Measurements from ENCODE around the gene UPK1B.

The UPK1B gene

DNA sequence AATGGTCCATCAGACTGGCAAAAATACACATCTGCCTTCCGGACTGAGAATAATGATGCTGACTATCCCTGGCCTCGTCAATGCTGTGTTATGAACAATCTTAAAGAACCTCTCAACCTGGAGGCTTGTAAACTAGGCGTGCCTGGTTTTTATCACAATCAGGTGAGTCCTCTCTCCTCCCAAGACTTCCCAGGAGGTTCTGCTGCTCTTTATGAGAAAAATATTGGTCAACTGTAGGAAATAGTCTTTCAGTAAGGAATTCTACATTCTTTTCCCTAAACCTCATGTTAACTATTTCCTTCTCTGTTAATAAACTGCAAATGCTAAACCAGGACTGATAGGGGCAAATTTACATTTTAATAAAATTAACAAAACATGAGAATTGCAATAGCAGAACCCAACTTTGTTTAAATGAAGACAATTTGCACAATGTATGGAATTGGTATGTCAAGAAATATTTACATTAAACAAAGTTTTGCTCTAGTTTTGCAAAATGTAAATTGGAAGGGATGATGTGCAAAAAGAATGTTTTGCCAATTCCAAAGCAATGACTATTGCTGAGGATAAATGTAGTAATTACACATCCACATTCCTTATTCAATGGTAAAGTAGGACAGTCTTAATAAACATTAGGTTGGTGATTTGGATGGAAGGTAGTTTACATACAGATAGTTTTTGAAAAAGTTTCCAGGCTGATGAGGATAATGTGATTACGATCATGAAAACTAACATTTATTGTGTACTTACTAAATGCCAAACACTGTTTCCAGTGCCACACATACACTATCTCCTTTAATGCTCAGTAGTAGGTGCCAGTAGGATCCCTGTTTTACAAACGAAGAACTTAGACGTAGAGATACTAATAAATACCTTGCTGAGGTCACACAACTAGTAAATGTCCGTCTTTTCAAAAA, 21.1 kb downstream of the UPK1B start:
- DNase-seq (ENCODE audit: low read depth): no peak
- no peak overlapping the region for H3K4me3 ChIP-seq (ENCODE audit: low read depth, low read length)
- TF ChIP-seq, protein P1, sequence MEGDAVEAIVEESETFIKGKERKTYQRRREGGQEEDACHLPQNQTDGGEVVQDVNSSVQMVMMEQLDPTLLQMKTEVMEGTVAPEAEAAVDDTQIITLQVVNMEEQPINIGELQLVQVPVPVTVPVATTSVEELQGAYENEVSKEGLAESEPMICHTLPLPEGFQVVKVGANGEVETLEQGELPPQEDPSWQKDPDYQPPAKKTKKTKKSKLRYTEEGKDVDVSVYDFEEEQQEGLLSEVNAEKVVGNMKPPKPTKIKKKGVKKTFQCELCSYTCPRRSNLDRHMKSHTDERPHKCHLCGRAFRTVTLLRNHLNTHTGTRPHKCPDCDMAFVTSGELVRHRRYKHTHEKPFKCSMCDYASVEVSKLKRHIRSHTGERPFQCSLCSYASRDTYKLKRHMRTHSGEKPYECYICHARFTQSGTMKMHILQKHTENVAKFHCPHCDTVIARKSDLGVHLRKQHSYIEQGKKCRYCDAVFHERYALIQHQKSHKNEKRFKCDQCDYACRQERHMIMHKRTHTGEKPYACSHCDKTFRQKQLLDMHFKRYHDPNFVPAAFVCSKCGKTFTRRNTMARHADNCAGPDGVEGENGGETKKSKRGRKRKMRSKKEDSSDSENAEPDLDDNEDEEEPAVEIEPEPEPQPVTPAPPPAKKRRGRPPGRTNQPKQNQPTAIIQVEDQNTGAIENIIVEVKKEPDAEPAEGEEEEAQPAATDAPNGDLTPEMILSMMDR (IDR thresholded peaks at IDR 0.05; ENCODE audit: insufficient read depth, low read depth, low read length, missing control alignments): no peak

DNA sequence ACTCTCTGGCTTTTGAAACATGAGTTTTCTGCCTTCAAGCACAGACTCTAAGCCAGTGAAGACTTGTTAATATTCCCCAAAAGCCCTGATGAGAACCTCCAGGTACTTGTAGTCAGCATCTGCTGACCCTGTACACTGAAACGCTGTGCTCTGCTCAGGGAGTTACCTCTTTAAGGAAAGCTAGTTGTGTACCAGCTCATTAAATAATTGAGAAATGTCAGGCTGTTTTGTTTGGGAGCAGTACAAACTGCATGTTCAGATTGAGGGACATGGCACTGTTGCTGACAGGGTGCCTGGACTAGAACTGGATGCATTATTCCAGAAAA, 21.7 kb downstream of the UPK1B start:
- TF ChIP-seq, protein P1 (IDR thresholded peaks at IDR 0.05; ENCODE audit: insufficient read depth, low read depth, low read length, missing control alignments): no peak
- DNase-seq (ENCODE audit: low read depth): no peak
- no peak overlapping the region for H3K4me3 ChIP-seq (ENCODE audit: low read depth, low read length)

DNA sequence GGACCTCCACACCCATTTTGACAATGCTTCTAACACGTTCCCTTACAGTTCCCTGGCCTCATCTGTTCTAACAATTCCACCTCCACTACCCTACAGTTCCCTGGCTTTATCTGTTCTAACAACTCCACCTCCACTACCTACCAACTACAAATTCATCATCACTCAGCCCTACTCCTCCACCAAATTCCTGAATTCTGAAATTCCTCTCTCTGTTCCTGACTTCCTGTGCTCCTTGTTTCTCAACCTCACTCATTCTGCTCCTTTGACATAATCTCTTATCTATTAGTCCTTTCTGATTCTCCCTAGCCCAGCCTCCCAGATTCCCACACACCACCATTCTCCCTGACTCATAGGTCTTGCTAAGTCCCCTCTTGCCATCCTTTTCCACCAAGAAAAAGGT, 22.5 kb downstream of the UPK1B start:
- no peak for DNase-seq (ENCODE audit: low read depth)
- TF ChIP-seq, protein P1 (IDR thresholded peaks at IDR 0.05; ENCODE audit: insufficient read depth, low read depth, low read length, missing control alignments): no peak
- H3K4me3 ChIP-seq (ENCODE audit: low read depth, low read length): no peak overlapping the region

DNA sequence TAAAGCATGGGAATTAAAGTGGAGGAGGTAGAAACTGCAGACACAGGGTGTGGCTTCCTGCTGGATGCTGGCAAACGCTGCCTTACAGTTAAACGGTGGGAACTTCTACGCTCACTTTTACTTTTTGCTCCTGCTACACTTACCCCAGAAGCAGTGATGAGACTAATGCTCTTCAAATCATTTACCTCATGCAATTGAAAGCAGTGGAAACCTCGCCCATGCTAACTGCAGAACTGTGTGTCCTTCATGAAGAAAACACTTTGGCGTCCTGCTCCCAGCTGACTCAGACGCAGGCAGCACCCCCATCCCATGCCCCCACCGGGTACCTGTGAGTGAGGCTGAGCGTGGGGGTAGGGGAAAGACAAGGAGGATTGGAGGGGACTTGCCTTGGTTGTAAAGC, 31.8 kb downstream of the UPK1B start:
- TF ChIP-seq, protein P1 (IDR thresholded peaks at IDR 0.05; ENCODE audit: insufficient read depth, low read depth, low read length, missing control alignments): no peak
- no peak for DNase-seq (ENCODE audit: low read depth)
- H3K4me3 ChIP-seq (ENCODE audit: low read depth, low read length): no peak overlapping the region

DNA sequence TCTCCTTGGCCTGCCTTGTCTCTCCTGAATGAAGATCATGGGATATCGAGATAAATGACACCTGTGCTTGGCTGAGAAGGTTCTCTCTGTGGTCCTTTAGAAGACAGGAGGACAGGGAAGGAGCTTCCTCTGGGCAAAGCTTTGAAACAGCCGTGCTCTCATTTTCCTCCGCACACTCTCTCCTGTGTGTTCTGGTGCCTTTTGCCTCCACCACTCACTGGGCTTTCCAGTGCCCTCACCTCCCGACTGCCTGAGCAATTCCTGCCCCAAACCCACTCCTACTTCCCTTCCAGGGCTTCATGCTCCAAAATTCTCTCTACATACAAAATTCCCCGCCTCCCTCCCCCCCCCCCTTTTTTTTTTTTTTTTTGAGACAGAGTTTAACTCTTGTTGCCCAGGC, 32.3 kb downstream of the UPK1B start:
- no peak for DNase-seq (ENCODE audit: low read depth)
- TF ChIP-seq, protein P1 (IDR thresholded peaks at IDR 0.05; ENCODE audit: insufficient read depth, low read depth, low read length, missing control alignments): no peak
- H3K4me3 ChIP-seq (ENCODE audit: low read depth, low read length): no peak overlapping the region

DNA sequence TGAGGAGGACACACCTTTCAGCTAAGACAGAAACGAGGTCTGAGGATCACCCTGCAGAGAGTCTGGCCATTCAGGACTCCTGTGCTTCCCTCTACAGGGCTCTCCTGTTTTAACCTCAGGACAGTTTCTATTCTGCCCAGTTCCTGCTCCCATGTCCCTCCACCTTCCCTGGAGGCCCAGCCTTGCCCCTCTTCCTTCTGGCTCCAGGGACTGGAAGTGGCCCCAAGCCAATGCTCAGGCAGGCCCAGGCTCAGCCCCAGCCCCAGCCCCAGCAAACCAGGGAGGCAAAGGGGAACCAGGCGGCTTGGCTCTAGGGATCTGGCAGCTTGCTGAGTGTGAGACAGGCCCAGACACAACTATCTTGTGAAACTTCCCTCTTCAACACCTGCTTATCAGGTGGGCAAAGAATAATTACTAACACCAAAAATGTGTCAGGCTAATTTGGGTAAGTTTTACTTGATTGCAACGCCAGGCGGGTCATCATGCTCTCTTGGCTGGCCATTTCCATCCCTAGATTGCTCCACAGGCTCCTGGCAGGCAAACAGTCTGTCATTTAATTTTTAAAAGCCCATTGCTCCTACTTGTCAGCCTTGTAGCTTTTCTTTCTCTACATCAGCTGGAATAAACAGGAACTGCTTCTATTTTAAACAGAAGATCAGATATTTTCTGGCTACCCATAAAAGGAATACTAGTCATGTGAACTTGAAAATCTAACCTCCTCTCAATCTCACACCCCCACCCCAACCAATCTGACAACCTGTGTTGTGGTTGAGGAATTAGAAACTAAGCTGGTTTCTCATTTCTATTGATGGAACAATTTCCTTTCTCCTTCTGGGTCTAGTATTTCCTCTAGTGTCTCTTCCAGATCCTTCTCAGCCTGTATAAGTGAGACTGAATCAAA, 33.5 kb downstream of the UPK1B start:
- no peak overlapping the region for H3K4me3 ChIP-seq (ENCODE audit: low read depth, low read length)
- TF ChIP-seq, protein P1 (IDR thresholded peaks at IDR 0.05; ENCODE audit: insufficient read depth, low read depth, low read length, missing control alignments): no peak

More for the DNA sequence above, 33.5 kb downstream of the UPK1B start:
- no peak for DNase-seq (ENCODE audit: low read depth)
